HG03066 (cell line): Measurements from ENCODE around the gene KIF3B.

ENCODE experiments used
- ATAC-seq: cut with Tn5 transposase; IDR thresholded peaks from one replicate; pipeline ENCODE4 v1.9.1; 2021; ENCODE audit warnings: low read depth; ENCODE audit not compliant: unreplicated experiment

Gene KIF3B

DNA sequence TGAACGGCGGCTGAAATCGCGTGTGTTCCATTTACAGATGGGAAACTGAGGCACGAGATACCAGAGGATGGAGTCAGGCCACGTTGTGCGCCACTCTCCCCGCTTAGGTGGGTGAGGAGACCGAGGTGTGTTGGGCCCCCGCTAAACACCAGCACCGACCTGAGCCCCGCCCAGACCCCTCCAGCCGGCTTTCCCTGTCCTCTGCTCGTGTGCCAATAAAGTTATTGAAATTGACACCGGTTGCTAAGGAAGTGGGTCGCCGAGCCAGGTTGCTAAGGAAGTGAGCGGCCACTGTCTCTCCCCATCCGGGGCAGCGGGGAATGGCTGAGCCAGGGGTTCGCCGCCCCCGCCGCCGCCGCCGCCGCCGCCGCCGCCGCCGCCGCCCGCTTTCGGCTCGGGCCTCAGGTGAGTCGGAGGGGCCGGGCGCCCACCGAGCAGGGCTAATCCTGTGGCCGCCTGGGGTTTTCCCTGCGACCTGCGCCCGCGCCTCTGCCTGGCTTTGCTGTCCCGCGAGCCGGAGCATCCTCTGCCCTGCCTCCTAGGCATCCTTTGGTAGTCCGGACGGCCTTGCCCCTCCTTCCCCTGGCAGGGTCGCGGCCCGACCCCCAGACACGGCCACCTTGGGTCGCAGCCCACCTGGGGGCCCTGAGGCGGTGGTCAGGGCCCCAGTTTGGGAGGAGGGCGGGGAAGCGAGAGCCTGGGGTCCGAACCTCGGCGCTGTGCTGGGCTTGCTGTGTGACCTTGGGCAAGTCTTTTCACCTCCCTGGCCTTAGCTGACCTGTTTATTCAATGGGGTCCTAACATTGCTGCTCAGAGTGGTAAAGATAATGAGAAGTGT lies at the start of gene KIF3B:
KIF3B (plus strand) TSS at position 291 of the 838 bp plus-strand sequence. CDS start 32,127 bp downstream, outside the sequence.
- peak; percentile 79 for ATAC-seq

GRCh38 chr20:32227744-32228688 lies 49.4 kb upstream of the KIF3B start:
- ATAC-seq, result no peak

GRCh38 chr20:32229251-32229747 lies 48.2 kb upstream of the KIF3B start:
- ATAC-seq, result no peak

DNA sequence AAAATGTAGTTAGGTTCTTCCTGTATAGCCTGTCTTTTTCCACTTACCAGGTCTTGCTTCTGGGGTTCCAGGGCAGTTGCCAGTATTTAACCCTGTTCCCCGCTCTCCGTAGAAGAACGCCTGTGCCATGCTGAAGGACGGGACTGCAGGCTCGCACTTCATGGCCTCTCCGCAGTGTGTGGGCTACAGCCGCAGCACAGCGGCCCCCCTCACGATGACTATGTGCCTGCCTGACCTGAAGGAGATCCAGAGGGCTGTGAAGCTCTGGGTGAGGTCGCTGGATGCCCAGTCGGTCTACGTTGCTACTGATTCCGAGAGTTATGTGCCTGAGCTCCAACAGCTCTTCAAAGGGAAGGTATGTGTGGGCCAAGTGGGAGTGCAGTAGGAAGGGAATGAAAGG lies 46.7 kb upstream of the KIF3B start:
- ATAC-seq, result no peak

- no peak for ATAC-seq
Observed at GRCh38 chr20:32231245-32231644, 46.2 kb upstream of the KIF3B start.

GRCh38 chr20:32231847-32232246 lies 45.6 kb upstream of the KIF3B start:
- ATAC-seq, result no peak

DNA sequence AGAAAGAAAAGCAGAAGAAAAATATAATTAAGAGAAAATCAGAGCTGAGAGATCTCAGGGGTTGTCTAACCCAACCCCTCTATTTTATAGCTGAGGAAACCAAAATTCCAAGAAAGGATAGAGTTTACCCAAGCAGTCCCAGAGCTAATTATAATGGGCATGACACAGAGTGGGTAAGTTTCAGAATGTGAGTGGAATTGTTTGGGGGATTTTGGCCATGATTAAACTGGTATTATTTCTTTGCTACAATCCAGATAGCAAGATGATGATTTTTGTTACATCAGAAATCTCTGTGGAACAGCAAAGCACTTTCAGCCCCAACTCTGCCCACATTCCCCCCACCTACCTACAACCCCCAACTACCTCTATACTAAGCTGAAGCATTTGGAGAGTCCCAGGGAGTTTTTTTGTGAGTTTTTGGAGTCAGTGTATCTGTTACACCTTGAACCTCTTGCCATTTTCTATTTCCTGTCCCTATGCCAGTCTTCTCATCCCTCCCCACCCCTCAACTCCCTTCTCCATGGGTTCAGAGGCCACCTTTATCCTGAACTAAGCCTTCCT lies 45.0 kb upstream of the KIF3B start:
- ATAC-seq, result no peak

DNA sequence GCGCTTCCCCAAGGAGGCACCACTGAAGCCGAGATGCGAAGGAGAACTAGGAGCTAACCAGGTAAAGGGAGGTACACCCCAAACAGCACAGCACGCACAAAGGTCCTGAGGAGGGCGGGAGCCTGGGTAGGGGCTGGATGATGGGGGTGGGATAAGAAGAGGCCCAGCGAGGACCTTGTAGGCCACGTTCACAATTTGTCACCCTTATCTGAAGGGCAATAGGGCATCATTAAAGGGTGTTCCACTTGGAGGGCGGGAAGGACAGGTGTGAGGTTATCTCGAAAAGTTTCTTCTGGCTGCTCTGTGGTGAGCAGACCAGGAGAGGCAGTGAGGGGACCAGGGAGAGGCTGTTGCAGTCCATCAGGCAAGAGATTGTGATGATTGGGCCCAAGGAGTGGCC lies 44.2 kb upstream of the KIF3B start:
- ATAC-seq, result no peak

DNA sequence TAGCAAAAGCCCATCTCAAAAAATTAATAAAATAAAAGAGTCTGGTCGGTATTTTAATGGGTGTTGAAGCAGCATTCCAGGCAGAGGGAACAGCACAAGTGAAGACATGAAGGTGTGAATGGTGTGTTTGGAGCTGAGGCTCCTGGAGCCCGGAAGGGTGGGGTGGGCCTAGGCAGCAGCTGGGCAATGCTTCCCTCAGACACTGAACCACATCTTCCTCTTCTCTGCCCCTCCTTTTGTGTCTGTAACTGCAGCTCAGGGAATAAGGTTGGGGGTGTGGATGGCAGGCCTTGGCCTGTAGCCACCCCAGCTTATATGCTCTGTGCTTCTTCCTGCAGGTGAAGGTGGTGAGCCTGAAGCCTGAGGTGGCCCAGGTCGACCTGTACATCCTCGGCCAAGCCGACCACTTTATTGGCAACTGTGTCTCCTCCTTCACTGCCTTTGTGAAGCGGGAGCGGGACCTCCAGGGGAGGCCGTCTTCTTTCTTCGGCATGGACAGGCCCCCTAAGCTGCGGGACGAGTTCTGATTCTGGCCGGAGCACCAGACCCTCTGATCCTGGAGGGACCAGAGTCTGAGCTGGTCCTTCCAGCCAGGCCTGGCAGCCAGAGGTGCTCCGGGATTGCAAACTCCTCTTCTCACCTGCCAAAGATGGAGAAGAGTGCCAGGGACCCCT lies 43.2 kb upstream of the KIF3B start:
- ATAC-seq, result no peak

- ATAC-seq, result no peak
Observed at GRCh38 chr20:32235331-32236047, 42.0 kb upstream of the KIF3B start.

DNA sequence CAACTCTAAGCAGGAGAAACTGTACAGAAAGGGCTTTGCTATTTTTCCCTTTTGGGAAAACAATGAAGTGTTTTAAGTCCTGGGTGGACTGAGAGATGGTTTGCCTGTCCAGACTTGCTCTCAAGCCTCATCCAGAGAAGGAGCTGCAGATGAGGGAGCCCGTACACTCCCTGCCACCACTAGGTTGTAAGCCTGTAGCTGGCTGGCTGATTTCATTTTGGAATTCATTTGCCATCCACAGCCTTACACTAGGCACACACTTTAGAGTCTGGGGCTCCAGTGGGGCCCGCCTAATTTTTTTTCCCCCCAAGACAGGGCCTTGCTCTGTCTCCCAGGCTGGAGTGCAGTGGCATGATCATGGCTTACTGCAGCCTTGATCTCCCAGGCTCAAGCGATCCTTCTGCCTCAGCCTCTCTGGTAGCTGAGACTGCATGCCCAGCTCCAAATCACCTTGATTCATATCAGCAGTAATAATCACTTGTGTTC lies 41.4 kb upstream of the KIF3B start:
- no peak for ATAC-seq

DNA sequence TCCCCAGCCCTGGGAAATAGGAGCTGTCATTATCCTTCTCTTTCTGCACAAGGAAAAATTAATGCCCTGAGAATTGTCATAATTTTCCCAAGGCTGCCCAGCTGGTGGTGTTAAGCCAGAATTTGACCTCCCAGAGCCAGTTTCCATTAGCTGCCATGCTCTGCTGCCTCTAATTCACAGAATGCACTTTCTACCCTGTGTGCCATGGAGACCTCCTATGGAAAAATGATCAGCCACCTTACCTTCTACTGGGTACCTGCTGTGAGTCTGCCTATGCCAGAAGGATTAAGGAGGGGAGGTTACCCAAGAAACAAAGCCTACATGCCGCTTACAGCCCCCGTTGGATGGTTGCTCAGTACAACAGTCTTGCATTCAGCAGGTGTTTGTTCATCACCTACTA lies 40.6 kb upstream of the KIF3B start:
- no peak for ATAC-seq

DNA sequence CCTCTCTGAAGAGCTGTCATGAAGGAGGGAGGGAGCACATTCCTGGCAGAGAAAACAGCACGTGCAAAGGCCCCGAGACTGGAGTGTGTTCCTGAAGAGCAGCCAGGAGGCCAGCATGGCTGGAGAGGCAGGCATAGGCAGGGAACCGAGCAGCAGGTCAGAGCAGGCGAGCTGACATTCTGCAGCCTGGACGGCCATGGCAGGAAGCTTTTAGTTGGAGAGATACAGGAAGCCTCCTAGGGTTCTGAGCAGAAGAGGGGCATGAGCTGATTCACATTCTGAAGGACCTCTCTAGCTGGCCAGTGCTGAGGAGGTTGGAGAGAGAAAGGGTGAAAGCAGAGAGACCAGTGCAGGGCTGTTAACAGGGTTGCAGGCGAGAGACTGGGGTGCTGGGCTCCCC lies 40.0 kb upstream of the KIF3B start:
- ATAC-seq, result no peak

DNA sequence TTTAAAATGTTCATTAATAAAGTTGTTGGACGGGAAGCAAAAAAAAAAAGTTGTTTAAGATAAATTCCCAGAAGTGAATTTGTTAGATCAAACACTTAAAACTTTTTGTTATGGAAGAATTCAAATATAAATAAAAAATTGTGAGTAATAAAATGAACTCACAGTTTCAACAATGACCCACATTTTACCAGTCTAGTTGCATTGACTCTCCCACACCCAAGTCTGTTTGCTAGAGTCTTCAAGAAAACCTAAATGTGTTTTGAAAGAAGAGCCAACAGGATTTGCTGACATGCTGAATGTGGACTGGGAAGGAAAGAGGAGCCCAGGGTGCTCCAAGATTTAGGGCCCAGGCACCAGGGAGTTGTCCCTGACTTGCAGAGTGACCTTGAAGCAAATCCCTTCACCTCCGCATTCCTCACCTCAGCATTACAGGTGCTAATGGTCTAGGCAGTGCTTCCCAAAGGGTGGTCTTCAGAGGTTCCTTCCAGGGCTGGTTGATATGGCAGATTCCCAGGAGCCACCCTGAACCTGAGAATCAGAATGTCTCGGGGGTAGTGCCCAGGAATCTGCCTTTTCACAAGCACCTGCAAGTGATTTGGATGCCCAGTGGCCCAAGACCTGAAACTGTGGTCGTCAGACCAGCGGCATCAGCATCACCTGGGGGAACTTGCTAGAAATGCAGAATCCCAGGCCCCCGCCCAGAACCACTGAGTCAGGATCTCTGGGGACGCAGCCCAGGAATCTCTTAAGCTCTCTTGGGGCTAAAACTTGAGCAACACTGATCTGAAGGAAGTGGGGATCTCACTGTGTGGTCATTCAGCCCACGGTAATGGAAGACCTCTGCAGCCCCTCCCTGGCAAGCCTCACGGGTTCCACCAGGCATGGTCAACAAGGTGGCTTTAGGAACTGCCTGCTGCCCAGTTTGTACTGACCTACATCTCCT lies 38.7 kb upstream of the KIF3B start:
- no peak for ATAC-seq

DNA sequence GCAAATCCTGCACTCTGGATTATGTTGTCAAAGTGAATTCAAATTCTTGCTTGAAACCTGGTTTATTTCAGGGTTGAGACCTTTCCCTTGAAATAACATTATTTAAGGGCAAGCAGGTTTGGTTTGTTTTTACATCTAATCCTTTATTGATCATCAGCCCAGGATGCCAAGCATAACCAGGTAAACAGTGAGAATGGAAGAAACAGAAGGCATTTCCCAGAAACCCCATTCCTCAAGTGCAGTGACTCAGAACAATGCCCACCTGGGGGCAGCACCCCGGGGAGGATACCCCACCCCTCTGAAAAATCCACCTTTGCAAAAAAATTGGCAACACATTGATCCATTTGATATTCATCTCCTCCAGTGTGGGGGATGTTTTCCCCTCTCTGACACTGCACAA lies 37.2 kb upstream of the KIF3B start:
- no peak for ATAC-seq

DNA sequence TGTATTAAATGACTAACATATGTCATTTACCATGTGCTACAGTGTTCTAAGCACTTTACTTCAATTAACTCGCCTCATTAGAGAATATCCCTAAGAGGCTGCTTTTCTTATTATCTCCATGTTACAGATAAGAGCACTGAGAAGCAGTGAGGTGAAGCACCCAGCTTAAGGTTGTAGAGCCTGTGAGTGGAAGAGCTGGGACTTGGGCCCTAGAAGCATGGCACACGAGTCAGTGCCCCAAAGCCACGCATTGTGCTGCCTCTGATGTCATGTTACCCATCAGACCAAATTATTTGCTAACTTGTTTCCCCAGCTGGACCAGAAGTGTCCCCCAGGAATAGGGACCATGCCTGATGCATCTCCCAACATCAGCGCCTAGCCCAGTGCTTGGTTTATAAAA lies 35.6 kb upstream of the KIF3B start:
- ATAC-seq, result no peak

DNA sequence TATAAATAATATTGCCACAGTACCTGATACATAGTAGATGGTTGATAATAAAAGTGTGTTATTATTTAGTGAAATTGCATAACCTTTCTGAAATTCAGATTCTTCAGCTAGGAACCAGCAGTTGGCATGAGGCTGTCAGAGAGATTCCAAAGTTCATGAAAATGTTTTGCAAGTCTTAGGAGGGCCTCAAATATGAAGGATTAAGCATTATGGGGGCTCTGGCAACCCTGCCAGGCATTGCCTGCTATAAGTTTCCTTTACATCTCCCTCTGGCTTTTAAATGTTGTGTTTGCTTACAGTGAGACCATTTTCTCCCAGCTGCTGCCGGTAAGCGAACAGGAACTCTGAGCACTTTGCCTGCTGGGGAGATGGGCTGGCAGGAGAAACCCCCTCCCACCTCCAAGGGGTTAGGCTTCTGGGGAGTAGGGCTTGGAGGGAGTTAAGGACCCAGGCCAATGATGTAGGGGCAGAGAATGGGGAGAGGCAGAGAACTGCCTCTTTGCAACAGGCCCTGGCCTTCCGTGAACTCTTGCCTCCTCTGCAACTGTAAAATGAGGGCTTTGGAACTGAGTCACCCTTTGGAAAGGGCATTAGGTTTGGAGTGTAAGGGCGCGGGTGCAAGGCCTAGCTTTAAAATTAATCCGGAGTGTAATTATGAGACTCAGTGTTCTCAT lies 33.2 kb upstream of the KIF3B start:
- ATAC-seq, result no peak

GRCh38 chr20:32244959-32245358 lies 32.5 kb upstream of the KIF3B start:
- no peak for ATAC-seq
